Adrenal gland (tissue), 12 donors: ENCODE results near the gene FFAR2. TPM values are rescaled to one million over a fixed set of nuclear protein-coding genes. Genes with fewer than 3 reads are reported as not detected.

ENCODE experiments used
- DNase-seq, 7 donors: peaks; one replicate each; pipeline ENCODE4 v3.0.0-alpha.2; 2019 to 2020
- H3K27ac ChIP-seq, 5 donors: fragments of 200-600 bp; sonication (generic) in 4 of 5; 1 replicate in 3 of 5; 2 replicates in 2 of 5; pipeline versions ENCODE4 v1.5.1 to v1.8.0; 2016 to 2020; ENCODE audit warnings: mild to moderate bottlenecking in 1 of 5
- H3K27me3 ChIP-seq: fragments of 200-600 bp; 2 replicates; pipeline ENCODE4 v1.8.0; 2021
- H3K36me3 ChIP-seq, 2 donors: fragments of 200-600 bp; replicated peaks in 1 of 2; 1 replicate in 1 of 2; 2 replicates in 1 of 2; pipeline versions ENCODE4 v1.5.1 to v1.8.0; 2018 to 2022
- H3K4me1 ChIP-seq, 2 donors: fragments of 200-600 bp; replicated peaks in 1 of 2; 1 replicate in 1 of 2; 2 replicates in 1 of 2; pipeline versions ENCODE4 v1.5.1 to v1.8.0; 2018 to 2021
- H3K4me3 ChIP-seq, 4 donors: fragments of 200-600 bp; sonication (generic) in 3 of 4; one replicate each; pipeline ENCODE4 v1.5.1; 2016 to 2018
- H3K9me3 ChIP-seq, 3 donors: fragments of 200-600 bp; sonication (generic) in 1 of 3; replicated peaks in 1 of 3; 1 replicate in 2 of 3; 2 replicates in 1 of 3; pipeline versions ENCODE4 v1.5.1 to v1.8.0; 2016 to 2021
- CTCF ChIP-seq, 6 experiments: fragments of 450-650 bp in 4 of 6; fragments of 200-600 bp in 2 of 6; sonication (generic) in 1 of 6; IDR thresholded peaks; 1 replicate in 5 of 6; 2 replicates in 1 of 6; pipeline versions ENCODE4 v1.5.1 to v1.8.0; 2016 to 2021; ENCODE audit warnings: antibody characterized with exemption in 6 of 6, mild to moderate bottlenecking in 2 of 6, moderate library complexity in 1 of 6
- POLR2A ChIP-seq, 2 donors: fragments of 450-650 bp; IDR thresholded peaks; one replicate each; pipeline ENCODE4 v1.6.1; 2017; ENCODE audit warnings: antibody characterized with exemption in 2 of 2, mild to moderate bottlenecking in 2 of 2, moderate library complexity in 1 of 2
- WGBS, 4 donors: extraction: QIAGEN DNeasy Blood & Tissue Kit in 2 of 4; methylation state at CpG; one replicate each; pipeline versions ENCODE4 v1.1.5 to v1.1.7; 2013 to 2017; 5-methylcytosine and 5-hydroxymethylcytosine counted together
- intact Hi-C, 2 donors: fragments of 100-400 bp; cut with DNase I; formaldehyde crosslinking; loops; one replicate each; pipeline versions ENCODE4 v1.14.1 to v1.15.0; 2022 to 2023
- polyA plus RNA-seq, 3 donors: library from polyadenylated mRNA; stranded (reverse); fragments of 200-250 nt in 2 of 3; fragments of 350-450 nt in 1 of 3; fragmentation: Illumina TruSeq in 1 of 3; extraction: RNeasy Lipid Tissue Mini Kit (QIAGEN cat#74804) in 1 of 3; gene quantifications; one replicate each; pipeline ENCODE4 v1.2.3, GENCODE V29; 2013 to 2014
- total RNA-seq, 9 donors: library from RNA; depleted of rRNA in 4 of 9; stranded (reverse); fragments of >200 nt in 4 of 9; fragments of 120-200 nt in 1 of 9; fragmentation: NEBNext Ultra II Directional in 1 of 9; extraction: Animal tissue kit (Norgen Biotek cat#: 25700) in 1 of 9; gene quantifications; one replicate each; pipeline versions ENCODE4 v1.1.0 to v1.2.4, GENCODE V29; 2013 to 2023
- donor health status: healthy with polysubstance abuse.
- donor health status: Bipolar disorder and iron deficiency.
- donor health status: DM: yes; HTN: yes; CAD: no.
- donor health status: DM: no; HTN: no; CAD: no.
- donor health status: DM: no; HTN: no; CAD: no.
- donor health status: DM: yes; HTN: yes; CAD: no.

Gene FFAR2
- total and polyA plus RNA-seq, 12 donors = 0.11 to 0.88 (median 0.37) TPM; not detected in 6

DNA sequence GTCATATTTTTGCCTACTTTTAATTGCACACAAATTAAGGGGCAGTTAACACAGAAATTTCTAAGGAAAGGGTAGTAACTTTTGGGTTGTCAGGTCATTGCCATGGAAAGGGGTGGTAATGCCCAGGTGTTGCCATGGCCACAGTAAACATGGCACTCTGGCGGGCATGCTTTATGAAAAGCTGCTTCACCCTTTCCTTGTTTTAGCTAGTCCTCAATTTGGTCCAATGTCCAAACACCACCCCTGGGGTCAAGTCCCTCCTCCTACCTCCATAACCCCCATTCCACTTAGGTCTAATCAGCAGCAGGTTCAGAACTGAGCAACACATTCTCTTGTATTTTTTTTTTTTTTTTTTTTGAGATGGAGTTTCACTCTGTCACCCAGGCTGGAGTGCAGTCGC, 6.6 kb downstream of the FFAR2 start:
- intact Hi-C loops = no loop called here
- no peaks in the 10 kb centered on the region for H3K27me3 ChIP-seq
- TF ChIP-seq CTCF (IDR thresholded peaks at IDR 0.05) = no peak
- TF ChIP-seq POLR2A (IDR thresholded peaks at IDR 0.05) = no peak
- no peak overlapping the region for H3K27ac ChIP-seq
- no peak overlapping the region for H3K4me3 ChIP-seq
- WGBS, 4 donors = 87 to 93% (median 90%) methylated on average over 2 of the region's 2 CpGs
- DNase-seq = no peak
- H3K4me1 ChIP-seq = peaks cover 9 to 14% of the 10 kb centered on the region in 2 donors
- H3K36me3 ChIP-seq = no peaks in the 10 kb centered on the region
- H3K9me3 ChIP-seq = no peaks in the 10 kb centered on the region

- H3K4me3 ChIP-seq = no peak overlapping the region
- peaks cover 13 to 19% of the 10 kb centered on the region in 2 donors for H3K4me1 ChIP-seq
- intact Hi-C loops = no loop called here
- H3K27ac ChIP-seq = no peak overlapping the region
- no peaks in the 10 kb centered on the region for H3K27me3 ChIP-seq
- TF ChIP-seq CTCF (IDR thresholded peaks at IDR 0.05) = no peak
- no peak for TF ChIP-seq POLR2A (IDR thresholded peaks at IDR 0.05)
- DNase-seq = no peak
- H3K36me3 ChIP-seq = no peaks in the 10 kb centered on the region
- H3K9me3 ChIP-seq = no peaks in the 10 kb centered on the region
- WGBS, 4 donors = 59 to 76% (median 63%) methylated on average over 3 of the region's 3 CpGs
Measured at GRCh38 chr19:35455616-35456201, 7.7 kb downstream of the FFAR2 start.

GRCh38 chr19:35457173-35457572, 9.1 kb downstream of the FFAR2 start:
- TF ChIP-seq CTCF (IDR thresholded peaks at IDR 0.05) = no peak
- no peak for TF ChIP-seq POLR2A (IDR thresholded peaks at IDR 0.05)
- Histone ChIP-seq H3K4me1 (peaks cover 13 to 21% of the 10 kb centered on the region in 2 donors), H3K27ac (no peak overlapping the region), H3K27me3 (no peaks in the 10 kb centered on the region), H3K4me3 (no peak overlapping the region), H3K9me3 (no peaks in the 10 kb centered on the region), H3K36me3 (no peaks in the 10 kb centered on the region)
- intact Hi-C loops = no loop called here
- DNase-seq = no peak
- 90 to 96% (median 96%) methylated on average over 5 of the region's 5 CpGs for WGBS, 4 donors

DNA sequence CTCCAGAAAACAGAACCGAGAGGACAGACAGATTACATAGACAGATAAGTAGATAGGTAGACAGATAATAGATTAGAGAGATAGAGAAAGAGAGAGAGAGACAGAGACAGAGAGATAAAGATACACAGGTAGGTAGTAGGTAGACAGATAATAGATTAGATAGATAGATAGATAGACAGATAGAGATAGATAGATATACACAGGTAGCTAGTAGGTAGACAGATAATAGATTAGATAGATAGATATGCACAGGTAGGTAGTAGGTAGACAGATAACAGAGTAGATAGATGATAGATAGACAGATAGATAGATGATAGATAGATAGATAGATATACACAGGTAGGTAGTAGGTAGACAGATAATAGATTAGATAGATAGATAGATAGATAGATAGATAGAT, 10.1 kb downstream of the FFAR2 start:
- Histone ChIP-seq H3K27ac (no peak overlapping the region), H3K36me3 (no peaks in the 10 kb centered on the region), H3K9me3 (no peaks in the 10 kb centered on the region), H3K27me3 (no peaks in the 10 kb centered on the region), H3K4me1 (peaks cover 13 to 26% of the 10 kb centered on the region in 2 donors), H3K4me3 (no peak overlapping the region)
- intact Hi-C loops = no loop called here
- 50 to 63% (median 57%) methylated on average over 1 of the region's 1 CpG for WGBS, 4 donors
- no peak for DNase-seq
- TF ChIP-seq CTCF (IDR thresholded peaks at IDR 0.05) (no peak), POLR2A (IDR thresholded peaks at IDR 0.05) (no peak)
